PC-3 (cell line): ENCODE data around the gene SLC4A2. TPM values are rescaled to one million over a fixed set of nuclear protein-coding genes. Genes with fewer than 3 reads are reported as not detected.
A peak's percentile ranks its signal among the peaks of the same experiment; 100 is the strongest.

Experiments used
- ATAC-seq: fragments of 200-7000 bp; cut with Tn5 transposase; 2 replicates; pipeline ENCODE4 v1.9.1; 2020; ENCODE audit warnings: mild to moderate bottlenecking, moderate library complexity
- BruUV-seq: library from RNA; stranded (reverse); fragments of 400-500 nt; replicated peaks from 2 replicates; lab custom pipeline; 2021; lab: Mats Ljungman, UMichigan
- CTCF ChIA-PET: fragments of 300-600 bp; sonication (Branson Sonifier 250); formaldehyde crosslinking; loops from one replicate; lab custom pipeline; 2022; ENCODE audit warnings: antibody characterized with exemption; lab: Charles Lee
- POLR2A ChIA-PET: fragments of 300-600 bp; sonication (Branson Sonifier 250); formaldehyde crosslinking; loops from one replicate; lab custom pipeline; 2022; ENCODE audit warnings: antibody characterized with exemption; ENCODE audit not compliant: unreplicated experiment; lab: Charles Lee
- DNase-seq: peaks from one replicate; pipeline ENCODE4 v3.0.0-alpha.2; 2015
- H2AFZ ChIP-seq: fragments of 300-600 bp; sonication (generic); 2 replicates; pipeline ENCODE4 v1.6.0; 2016; ENCODE audit warnings: antibody characterized with exemption, low read length
- H3F3A ChIP-seq: fragments of 300-600 bp; sonication (generic); one replicate; pipeline ENCODE4 v1.6.0; 2017; ENCODE audit warnings: antibody characterized with exemption, low read length, control low read depth, mild to moderate bottlenecking; ENCODE audit not compliant: unreplicated experiment
- H3K27ac ChIP-seq: fragments of 300-600 bp; sonication (generic); 2 replicates; pipeline ENCODE4 v1.5.1; 2016; ENCODE audit warnings: mild to moderate bottlenecking, low read length
- H3K27me3 ChIP-seq: fragments of 300-600 bp; sonication (generic); 2 replicates; pipeline ENCODE4 v1.6.1; 2016; ENCODE audit warnings: low read length, mixed read lengths
- H3K36me3 ChIP-seq: fragments of 300-600 bp; sonication (generic); 2 replicates; pipeline ENCODE4 v1.6.1; 2016; ENCODE audit warnings: low read depth, mixed run types, low read length, mixed read lengths
- H3K4me1 ChIP-seq: fragments of 300-600 bp; sonication (generic); 2 replicates; pipeline ENCODE4 v1.5.1; 2016; ENCODE audit warnings: low read length; ENCODE audit not compliant: insufficient read depth
- H3K4me2 ChIP-seq: fragments of 300-600 bp; sonication (generic); 2 replicates; pipeline ENCODE4 v1.6.0; 2016; ENCODE audit warnings: low read length
- H3K4me3 ChIP-seq: fragments of 300-600 bp; sonication (generic); 2 replicates; pipeline ENCODE4 v1.5.1; 2016; ENCODE audit warnings: mild to moderate bottlenecking, low read length, mixed read lengths
- H3K79me2 ChIP-seq: fragments of 300-600 bp; sonication (generic); 2 replicates; pipeline ENCODE4 v1.6.1; 2017; ENCODE audit warnings: low read length, mixed read lengths
- H3K9ac ChIP-seq: fragments of 300-600 bp; sonication (generic); 2 replicates; pipeline ENCODE4 v1.6.0; 2016; ENCODE audit warnings: mild to moderate bottlenecking, low read length
- H3K9me2 ChIP-seq: fragments of 300-600 bp; sonication (generic); replicated peaks from 2 replicates; pipeline ENCODE4 v1.6.1; 2016; ENCODE audit warnings: mixed run types, low read length, mixed read lengths
- H3K9me3 ChIP-seq: fragments of 300-600 bp; sonication (generic); 2 replicates; pipeline ENCODE4 v1.6.1; 2016; ENCODE audit warnings: low read length, mixed read lengths
- H4K20me1 ChIP-seq: fragments of 300-600 bp; sonication (generic); 2 replicates; pipeline ENCODE4 v1.6.1; 2016; ENCODE audit warnings: low read length, mixed read lengths
- EZH2 ChIP-seq: fragments of 300-600 bp; sonication (generic); IDR thresholded peaks from one replicate; pipeline ENCODE4 v1.6.1; 2017; ENCODE audit warnings: antibody characterized with exemption, mild to moderate bottlenecking, low read length; ENCODE audit not compliant: unreplicated experiment
- EZH2phosphoT487 ChIP-seq: fragments of 300-600 bp; sonication (generic); IDR thresholded peaks from 2 replicates; pipeline ENCODE4 v1.6.1; 2018; ENCODE audit warnings: mild to moderate bottlenecking, antibody characterized with exemption, low read length, borderline replicate concordance
- intact Hi-C: fragments of 100-400 bp; cut with micrococcal nuclease; formaldehyde crosslinking; loops from 2 replicates; pipeline ENCODE4 v1.9.0; 2023
- total RNA-seq: library from RNA; depleted of rRNA; stranded (reverse); fragments of >200 nt; gene quantifications from 2 replicates; pipeline ENCODE4 v1.2.3, GENCODE V29; 2014
- TF ChIP-seq, protein P1 (sequence below): fragments of 300-600 bp; sonication (generic); conservative IDR thresholded peaks from 2 replicates; pipeline ENCODE4 v1.5.1; 2017; ENCODE audit warnings: antibody characterized with exemption, low read depth, mild to moderate bottlenecking, low read length

The SLC4A2 gene
- total RNA-seq, 1 experiment from 2014 or later = 284 TPM

DNA sequence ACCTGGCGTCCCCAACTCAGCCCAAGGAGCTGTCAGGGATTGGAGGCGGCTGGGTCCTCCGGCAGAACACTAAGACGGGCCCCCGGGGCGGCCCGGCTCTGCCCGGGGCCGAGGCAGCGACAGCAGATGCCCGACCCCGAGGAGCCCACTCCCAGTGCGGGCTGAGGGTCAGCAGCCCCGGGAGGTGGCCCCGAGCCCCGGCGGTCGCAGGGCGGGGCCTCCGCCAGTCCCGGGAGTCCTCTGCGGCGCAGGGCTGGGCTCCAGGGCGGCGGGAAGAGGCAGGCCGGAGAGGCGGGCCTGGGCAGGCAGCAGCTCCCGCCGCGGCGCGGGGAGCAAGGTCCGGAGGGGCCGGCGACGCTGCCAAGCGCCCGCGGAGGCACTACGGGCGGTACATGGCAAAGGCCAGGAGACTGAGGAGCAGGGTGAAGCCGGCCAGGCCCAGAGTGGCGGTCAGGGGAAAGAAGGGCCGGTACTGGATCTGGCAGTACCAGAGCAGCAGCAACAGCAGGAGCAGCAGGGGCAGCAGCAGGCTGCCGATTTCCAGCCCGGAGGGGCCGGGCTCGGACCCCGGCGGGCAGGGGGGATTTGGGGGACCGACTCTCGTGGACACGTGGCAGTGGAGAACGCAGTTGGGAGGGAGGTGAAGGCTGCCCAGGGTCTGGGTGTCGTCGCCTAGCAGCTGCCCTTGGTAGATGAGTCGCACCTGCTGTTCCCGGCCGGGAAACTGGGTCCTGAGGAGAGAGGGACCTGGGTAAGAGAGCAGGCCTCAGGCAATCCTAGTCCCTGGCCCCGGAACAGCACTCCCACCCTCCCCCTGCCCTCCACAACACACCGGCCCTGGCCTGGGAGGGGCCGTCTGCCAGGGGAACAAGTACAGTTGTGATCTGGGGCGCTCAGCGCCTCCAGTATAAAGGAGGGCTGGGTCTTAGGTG is 22.0 kb downstream of the SLC4A2 start:
- H3K9me3 ChIP-seq = no peaks in the 10 kb centered on the region
- H3K36me3 ChIP-seq = no peaks in the 10 kb centered on the region; the same call in 1 of the 2 replicates
- TF ChIP-seq, protein P1, sequence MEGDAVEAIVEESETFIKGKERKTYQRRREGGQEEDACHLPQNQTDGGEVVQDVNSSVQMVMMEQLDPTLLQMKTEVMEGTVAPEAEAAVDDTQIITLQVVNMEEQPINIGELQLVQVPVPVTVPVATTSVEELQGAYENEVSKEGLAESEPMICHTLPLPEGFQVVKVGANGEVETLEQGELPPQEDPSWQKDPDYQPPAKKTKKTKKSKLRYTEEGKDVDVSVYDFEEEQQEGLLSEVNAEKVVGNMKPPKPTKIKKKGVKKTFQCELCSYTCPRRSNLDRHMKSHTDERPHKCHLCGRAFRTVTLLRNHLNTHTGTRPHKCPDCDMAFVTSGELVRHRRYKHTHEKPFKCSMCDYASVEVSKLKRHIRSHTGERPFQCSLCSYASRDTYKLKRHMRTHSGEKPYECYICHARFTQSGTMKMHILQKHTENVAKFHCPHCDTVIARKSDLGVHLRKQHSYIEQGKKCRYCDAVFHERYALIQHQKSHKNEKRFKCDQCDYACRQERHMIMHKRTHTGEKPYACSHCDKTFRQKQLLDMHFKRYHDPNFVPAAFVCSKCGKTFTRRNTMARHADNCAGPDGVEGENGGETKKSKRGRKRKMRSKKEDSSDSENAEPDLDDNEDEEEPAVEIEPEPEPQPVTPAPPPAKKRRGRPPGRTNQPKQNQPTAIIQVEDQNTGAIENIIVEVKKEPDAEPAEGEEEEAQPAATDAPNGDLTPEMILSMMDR = no peak
- TF ChIP-seq EZH2 (no peak), EZH2phosphoT487 (no peak)
- H3K4me3 ChIP-seq = peak overlapping the region; percentile 91
- ChIA-PET CTCF (no interaction called here), POLR2A (no interaction called here)
- no peaks in the 10 kb centered on the region for H3K27me3 ChIP-seq
- DNase-seq = no peak
- no peaks in the 10 kb centered on the region for H3F3A ChIP-seq
- intact Hi-C loops = no loop called here
- peak overlapping the region; percentile 69 for H2AFZ ChIP-seq
- peaks cover 42% of the 10 kb centered on the region for H3K4me1 ChIP-seq
- no peaks in the 10 kb centered on the region for H3K9me2 ChIP-seq
- no TSS peak for BruUV-seq
- peak overlapping the region; percentile 95 for H3K4me2 ChIP-seq
- peak overlapping the region; percentile 65 for H3K27ac ChIP-seq
- H3K9ac ChIP-seq = peak overlapping the region; percentile 98
- H3K79me2 ChIP-seq = peaks cover 41% of the 10 kb centered on the region
- ATAC-seq = peak; percentile 4
- H4K20me1 ChIP-seq = no peaks in the 10 kb centered on the region

DNA sequence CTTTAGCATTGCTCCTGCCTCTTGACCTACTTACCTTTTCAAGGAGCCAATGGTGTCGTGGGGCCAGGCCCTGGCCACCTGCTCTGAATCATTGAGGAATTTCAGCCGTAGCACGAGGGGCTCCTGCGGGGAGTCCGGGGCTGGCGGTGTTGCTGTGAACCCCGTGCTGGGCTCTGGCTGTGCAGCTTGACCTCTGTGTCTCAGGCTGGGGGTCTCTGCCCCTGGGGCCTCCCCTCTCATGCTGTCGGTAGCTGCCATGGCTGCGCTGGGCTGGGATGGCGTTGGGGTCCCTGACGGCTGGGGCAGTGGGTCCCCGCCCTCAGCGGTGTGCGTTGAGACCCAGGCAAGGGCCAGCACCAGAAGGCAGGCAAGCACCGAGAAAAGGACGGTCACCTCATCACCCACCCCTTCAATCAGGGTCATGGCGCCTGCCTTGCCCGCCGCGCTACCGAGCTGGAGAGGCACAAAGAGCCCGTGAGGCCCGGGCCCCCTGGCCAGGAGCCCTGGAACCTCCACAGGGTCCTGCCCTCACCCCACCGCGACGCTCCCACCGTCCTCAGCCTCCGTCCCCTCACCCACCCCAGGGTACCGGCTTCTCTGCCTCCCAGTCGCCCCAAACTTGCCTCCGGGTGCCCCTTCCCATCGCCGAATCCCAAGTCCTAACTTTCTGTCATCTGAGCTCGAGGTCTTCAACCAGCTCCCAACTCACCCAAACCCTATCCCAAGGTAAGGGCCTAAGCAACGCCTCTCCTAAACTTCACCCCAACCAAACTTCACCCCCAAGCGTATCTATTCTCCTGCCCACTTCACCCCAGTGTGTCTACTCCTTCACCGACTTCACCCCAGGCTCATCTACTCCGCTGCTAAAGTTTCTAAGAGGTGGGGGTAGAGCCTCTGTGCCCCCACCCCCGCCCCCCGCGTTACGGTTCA is 23.0 kb downstream of the SLC4A2 start:
- Histone ChIP-seq H2AFZ (peak overlapping the region; percentile 97), H3K4me1 (peaks cover 42% of the 10 kb centered on the region), H3K36me3 (no peaks in the 10 kb centered on the region; the same call in 1 of the 2 replicates), H3K9me3 (no peaks in the 10 kb centered on the region), H3K79me2 (peaks cover 48% of the 10 kb centered on the region), H3F3A (no peaks in the 10 kb centered on the region), H4K20me1 (no peaks in the 10 kb centered on the region), H3K4me3 (peak overlapping the region; percentile 91), H3K4me2 (peak overlapping the region; percentile 95), H3K9me2 (no peaks in the 10 kb centered on the region), H3K27ac (peak overlapping the region; percentile 65), H3K27me3 (no peaks in the 10 kb centered on the region), H3K9ac (peak overlapping the region; percentile 98)
- ChIA-PET CTCF (no interaction called here), POLR2A (no interaction called here)
- intact Hi-C loops = no loop called here
- ATAC-seq (no peak), DNase-seq (no peak)
- no TSS peak for BruUV-seq
- TF ChIP-seq EZH2 (no peak), EZH2phosphoT487 (no peak)
- TF ChIP-seq, protein P1 = no peak
